GM18951 (cell line): ENCODE results near the gene STK32B.

ENCODE experiments used
- POLR2A ChIP-seq: IDR thresholded peaks from 4 replicates; pipeline ENCODE4 v1.6.1; 2011; ENCODE audit warnings: mild to moderate bottlenecking; ENCODE audit not compliant: insufficient read length, insufficient read depth; ENCODE audit errors: extremely low read depth
- in situ Hi-C: fragments of 300-500 bp; cut with MboI; formaldehyde crosslinking; loops from one replicate; pipeline ENCODE4 v1.12.0; 2022; ENCODE audit warnings: low sequenced_read_pairs, mixed read lengths, inconsistent platforms; ENCODE audit not compliant: unreplicated experiment

Gene STK32B

DNA sequence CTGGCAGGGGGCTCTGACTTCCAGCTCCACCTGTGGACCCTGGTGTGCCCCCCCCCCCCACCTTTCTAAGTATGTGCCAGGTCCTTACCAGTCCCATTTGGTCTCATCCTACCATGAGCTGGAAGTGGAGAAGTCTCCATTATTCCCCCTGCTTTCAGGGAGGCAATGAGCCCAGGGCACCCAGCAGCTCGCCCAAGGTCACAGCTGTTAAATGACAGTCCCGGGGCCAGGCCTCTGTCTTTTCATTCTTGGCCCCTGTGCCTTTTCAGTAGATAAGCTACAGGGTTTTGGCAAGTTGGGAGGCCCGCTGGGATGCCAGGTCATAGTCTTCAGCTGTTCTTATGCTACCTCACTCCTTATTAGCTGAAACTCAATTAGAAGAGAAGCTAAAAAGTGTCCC, 408.0 kb downstream of the STK32B start:
- in situ Hi-C loops, result no loop called here

DNA sequence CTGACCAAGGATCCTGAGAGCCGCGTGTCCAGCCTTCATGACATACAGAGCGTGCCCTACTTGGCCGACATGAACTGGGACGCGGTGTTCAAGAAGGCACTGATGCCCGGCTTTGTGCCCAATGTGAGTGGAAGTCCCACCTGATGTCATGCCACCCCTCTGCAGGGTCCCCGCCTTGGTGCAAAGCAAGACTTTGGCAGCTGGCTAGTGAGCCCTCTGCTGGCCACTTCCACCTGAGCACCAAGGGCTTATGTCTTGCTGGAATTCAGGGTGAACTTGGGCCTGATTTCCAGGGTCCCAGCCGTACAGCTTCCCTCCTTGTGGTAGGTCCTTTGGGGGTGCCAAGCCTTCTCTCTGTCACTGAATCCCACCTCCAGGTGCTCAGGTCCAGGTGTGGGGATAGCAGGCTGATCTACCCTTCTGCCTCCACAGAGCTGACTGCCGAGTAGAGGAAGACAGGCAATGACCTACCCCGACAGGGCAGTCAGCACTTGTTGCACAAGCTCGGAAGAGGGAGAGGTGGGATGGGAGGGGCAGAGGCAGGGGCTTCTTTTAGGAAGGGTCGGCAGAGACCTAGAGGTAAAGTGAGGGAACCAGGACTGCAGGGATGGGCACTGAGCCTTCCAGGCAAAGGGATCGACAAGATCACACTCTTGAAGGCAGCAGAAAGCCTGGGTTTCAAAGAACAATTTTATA, 409.0 kb downstream of the STK32B start:
- in situ Hi-C loops, result no loop called here
- TF ChIP-seq POLR2A, result no peak

More for the DNA sequence above, 408.0 kb downstream of the STK32B start:
- TF ChIP-seq POLR2A, result no peak

DNA sequence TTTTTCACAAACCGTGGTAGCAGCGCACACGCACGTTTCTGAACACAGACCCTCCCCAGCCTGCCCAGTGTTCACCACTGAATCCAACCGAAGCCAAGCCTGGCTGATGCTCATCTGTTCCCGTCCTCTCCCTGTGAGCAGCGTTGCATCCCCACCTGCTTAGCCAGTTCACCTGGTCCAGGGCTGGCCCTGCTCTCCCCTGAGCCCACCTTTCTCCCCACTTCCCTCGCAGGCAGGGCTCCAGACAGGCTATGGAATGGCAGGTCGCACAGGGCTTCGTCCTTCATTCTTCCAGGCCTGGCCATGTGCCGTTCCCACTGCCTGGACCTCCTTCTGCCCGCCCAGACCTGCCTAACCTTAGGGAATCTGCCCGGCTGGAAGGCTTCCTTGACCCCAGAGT, 410.2 kb downstream of the STK32B start:
- no peak for TF ChIP-seq POLR2A
- in situ Hi-C loops, result no loop called here

- in situ Hi-C loops, result no loop called here
- TF ChIP-seq POLR2A, result no peak
These were observed 411.1 kb downstream of the STK32B start for GRCh38 chr4:5462254-5462835.

- TF ChIP-seq POLR2A, result no peak
- in situ Hi-C loops, result no loop called here
These were observed 411.6 kb downstream of the STK32B start for GRCh38 chr4:5462896-5463295.

- TF ChIP-seq POLR2A, result no peak
- in situ Hi-C loops, result no loop called here
These were observed 412.1 kb downstream of the STK32B start for GRCh38 chr4:5463361-5463760.

DNA sequence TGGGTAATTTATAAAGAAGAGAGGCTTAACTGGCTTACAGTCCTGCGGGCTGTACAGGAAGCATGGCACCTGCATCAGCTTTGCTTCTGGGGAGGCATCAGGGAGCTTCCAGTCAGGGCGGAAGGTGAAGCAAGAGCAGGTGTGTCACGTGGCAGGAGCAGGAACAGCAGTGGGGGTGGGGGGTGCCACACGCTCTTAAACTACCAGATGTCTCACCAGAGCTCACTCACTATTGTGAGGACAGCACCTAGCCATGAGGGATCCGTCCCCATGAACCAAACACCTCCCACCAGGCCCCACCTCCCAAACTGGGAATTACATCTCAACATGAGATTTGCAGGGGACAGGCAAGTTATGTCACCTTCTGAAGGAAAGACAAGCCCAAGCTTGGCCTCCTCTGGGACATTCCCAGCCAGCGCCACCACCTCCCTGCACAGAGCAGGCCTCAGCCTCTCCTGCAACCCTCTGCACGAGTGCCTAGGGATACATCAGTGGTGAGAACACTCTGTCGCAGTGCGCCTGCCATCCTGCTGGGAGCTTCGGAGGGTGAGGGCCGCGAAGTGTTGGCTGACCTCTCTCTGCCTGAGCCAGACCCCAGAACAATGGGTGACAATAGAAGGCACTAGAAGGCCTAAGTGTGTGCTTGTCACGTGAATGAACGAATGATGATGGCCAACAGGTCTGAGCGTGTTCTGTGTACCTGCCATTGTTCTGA, 412.8 kb downstream of the STK32B start:
- in situ Hi-C loops, result no loop called here
- TF ChIP-seq POLR2A, result no peak

DNA sequence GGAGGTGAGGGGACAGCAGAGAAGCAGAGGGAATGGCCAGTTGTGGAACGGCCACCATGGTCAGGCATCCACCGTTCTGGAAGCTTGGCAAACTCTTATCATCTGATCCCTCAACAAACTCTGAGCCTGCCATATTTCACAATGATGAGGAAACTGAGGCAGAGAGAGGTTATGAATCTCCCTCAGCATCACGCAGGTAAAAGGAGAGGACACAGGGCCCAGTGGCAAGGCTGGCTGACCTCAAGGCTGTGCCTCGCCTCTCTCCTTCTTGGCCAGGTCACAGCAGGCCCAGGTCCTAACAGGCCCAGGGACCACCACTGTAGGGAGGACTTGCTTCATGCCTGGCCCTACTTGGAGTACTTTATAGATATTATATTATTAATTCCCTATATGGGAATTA, 414.2 kb downstream of the STK32B start:
- no peak for TF ChIP-seq POLR2A
- in situ Hi-C loops, result no loop called here

- in situ Hi-C loops, result no loop called here
- no peak for TF ChIP-seq POLR2A
These were observed 414.7 kb downstream of the STK32B start for GRCh38 chr4:5465956-5466355.

- TF ChIP-seq POLR2A, result no peak
- in situ Hi-C loops, result no loop called here
These were observed 415.8 kb downstream of the STK32B start for GRCh38 chr4:5467111-5467510.

DNA sequence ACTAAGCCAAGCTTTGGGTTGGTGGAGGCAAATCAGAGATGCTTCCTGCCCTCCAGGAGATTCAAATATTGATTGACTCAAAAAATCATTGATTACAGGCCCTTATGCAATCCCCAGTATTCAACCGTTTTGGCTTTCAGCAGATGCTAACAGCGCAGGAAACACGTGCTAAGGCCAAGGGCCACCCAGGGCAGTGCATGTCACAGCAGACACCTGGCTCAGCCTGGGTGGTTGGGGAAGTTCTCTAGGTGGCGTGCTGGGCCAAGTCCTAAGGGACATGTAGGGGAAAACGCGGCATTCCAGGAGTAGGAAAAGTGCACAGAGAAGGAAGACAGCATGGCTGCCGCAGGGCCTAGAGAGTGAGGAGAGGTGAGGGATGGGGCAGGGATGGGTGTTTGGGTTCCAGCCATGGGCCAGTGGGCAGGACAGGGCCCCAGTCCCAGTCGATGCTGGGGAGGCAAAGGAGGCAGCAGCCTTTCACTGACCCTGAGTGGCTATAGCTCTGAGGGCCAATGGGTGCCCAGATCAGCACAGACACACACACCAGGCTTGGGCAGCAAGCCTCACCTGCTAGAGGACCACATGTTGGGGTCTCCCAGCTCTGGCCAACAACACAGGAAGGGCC, 418.0 kb downstream of the STK32B start:
- in situ Hi-C loops, result no loop called here
- TF ChIP-seq POLR2A, result no peak

GRCh38 chr4:5469861-5470260, 418.6 kb downstream of the STK32B start:
- TF ChIP-seq POLR2A, result no peak
- in situ Hi-C loops, result no loop called here

- TF ChIP-seq POLR2A, result no peak
- in situ Hi-C loops, result no loop called here
These were observed 419.3 kb downstream of the STK32B start for GRCh38 chr4:5470318-5471198.

GRCh38 chr4:5471206-5471605, 419.9 kb downstream of the STK32B start:
- no peak for TF ChIP-seq POLR2A
- in situ Hi-C loops, result no loop called here
